ENCODE measurements around the gene NOD1. TPM values are rescaled to one million over a fixed set of nuclear protein-coding genes. Genes with fewer than 3 reads are reported as not detected.
A peak's percentile ranks its signal among the peaks of the same experiment; 100 is the strongest.

The NOD1 gene
- total RNA-seq, 2 donors from 2014 or later: 3.5 to 12.3 TPM

GRCh38 chr7:30470163-30470770 lies 8.3 kb downstream of the NOD1 start:
- intact Hi-C loops (cut with DNase I): no loop called here
- no peaks in the 10 kb centered on the region for H3K9me3 ChIP-seq
- WGBS: 65% methylated on average over 14 of the region's 14 CpGs
- TF ChIP-seq POLR2A (IDR thresholded peaks at IDR 0.05) (no peak), CTCF (IDR thresholded peaks at IDR 0.05) (no peak), POLR2AphosphoS5 (IDR thresholded peaks at IDR 0.05) (no peak)
- H3K4me1 ChIP-seq (replicated peaks): peaks cover 5% of the 10 kb centered on the region
- no peaks in the 10 kb centered on the region for H3K36me3 ChIP-seq
- peak overlapping the region; percentile 33 to 59 for H3K27ac ChIP-seq
- H3K27me3 ChIP-seq (replicated peaks; ENCODE audit: insufficient read depth): no peaks in the 10 kb centered on the region
- no peak overlapping the region for H3K4me3 ChIP-seq
- no peak for DNase-seq (ENCODE audit: low spot score)

- Histone ChIP-seq H3K27ac (peak overlapping the region; percentile 33 to 59), H3K4me1 (replicated peaks) (peaks cover 5% of the 10 kb centered on the region), H3K36me3 (no peaks in the 10 kb centered on the region), H3K4me3 (no peak overlapping the region), H3K27me3 (replicated peaks; ENCODE audit: insufficient read depth) (no peaks in the 10 kb centered on the region), H3K9me3 (no peaks in the 10 kb centered on the region)
- no peak for DNase-seq (ENCODE audit: low spot score)
- peak; percentile 22 for TF ChIP-seq POLR2AphosphoS5 (IDR thresholded peaks at IDR 0.05)
- no peak for TF ChIP-seq POLR2A (IDR thresholded peaks at IDR 0.05)
- peak in 2 of 4 experiments; percentile 22 to 28 for TF ChIP-seq CTCF (IDR thresholded peaks at IDR 0.05)
- intact Hi-C loops (cut with DNase I): loop anchor here (5.0 kb wide), 1 partner anchor 37 kb away; no protein-coding TSS in a partner anchor
- 36% methylated on average over 5 of the region's 5 CpGs for WGBS
Observed at GRCh38 chr7:30469303-30469702, 9.3 kb downstream of the NOD1 start.

- 63% methylated on average over 4 of the region's 4 CpGs for WGBS
- no peak for DNase-seq (ENCODE audit: low spot score)
Observed at GRCh38 chr7:30468791-30469190, 9.8 kb downstream of the NOD1 start.

GRCh38 chr7:30468041-30468440 lies 10.5 kb downstream of the NOD1 start:
- peak overlapping the region in 1 of 2 donors; percentile 16 for H3K27ac ChIP-seq
- no peaks in the 10 kb centered on the region for H3K27me3 ChIP-seq (replicated peaks; ENCODE audit: insufficient read depth)
- intact Hi-C loops (cut with DNase I): loop anchor here (5.0 kb wide), 1 partner anchor 36 kb away; no protein-coding TSS in a partner anchor
- WGBS: 49% methylated on average over 2 of the region's 2 CpGs
- no peak for DNase-seq (ENCODE audit: low spot score)
- H3K4me1 ChIP-seq (replicated peaks): peaks cover 5% of the 10 kb centered on the region
- no peaks in the 10 kb centered on the region for H3K9me3 ChIP-seq
- no peak for TF ChIP-seq POLR2AphosphoS5 (IDR thresholded peaks at IDR 0.05)
- no peak for TF ChIP-seq POLR2A (IDR thresholded peaks at IDR 0.05)
- no peak for TF ChIP-seq CTCF (IDR thresholded peaks at IDR 0.05)
- no peaks in the 10 kb centered on the region for H3K36me3 ChIP-seq
- no peak overlapping the region for H3K4me3 ChIP-seq

More at GRCh38 chr7:30468791-30469190, 9.8 kb downstream of the NOD1 start:
- intact Hi-C loops (cut with DNase I): loop anchor here (5.0 kb wide), 1 partner anchor 36 kb away; no protein-coding TSS in a partner anchor
- TF ChIP-seq CTCF (IDR thresholded peaks at IDR 0.05) (no peak), POLR2A (IDR thresholded peaks at IDR 0.05) (no peak), POLR2AphosphoS5 (IDR thresholded peaks at IDR 0.05) (no peak)
- Histone ChIP-seq H3K4me1 (replicated peaks) (peaks cover 5% of the 10 kb centered on the region), H3K9me3 (no peaks in the 10 kb centered on the region), H3K36me3 (no peaks in the 10 kb centered on the region), H3K4me3 (no peak overlapping the region), H3K27ac (peak overlapping the region; percentile 33 to 59), H3K27me3 (replicated peaks; ENCODE audit: insufficient read depth) (no peaks in the 10 kb centered on the region)

- H3K27ac ChIP-seq: no peak overlapping the region
- DNase-seq (ENCODE audit: low spot score): no peak
- H3K27me3 ChIP-seq (replicated peaks; ENCODE audit: insufficient read depth): no peaks in the 10 kb centered on the region
- no peaks in the 10 kb centered on the region for H3K36me3 ChIP-seq
- no peak overlapping the region for H3K4me3 ChIP-seq
- intact Hi-C loops (cut with DNase I): loop anchor here (5.0 kb wide), 1 partner anchor 35 kb away; no protein-coding TSS in a partner anchor
- 85% methylated on average over 4 of the region's 4 CpGs for WGBS
- H3K4me1 ChIP-seq (replicated peaks): peaks cover 5% of the 10 kb centered on the region
- H3K9me3 ChIP-seq: no peaks in the 10 kb centered on the region
- TF ChIP-seq CTCF (IDR thresholded peaks at IDR 0.05): no peak
- no peak for TF ChIP-seq POLR2A (IDR thresholded peaks at IDR 0.05)
- no peak for TF ChIP-seq POLR2AphosphoS5 (IDR thresholded peaks at IDR 0.05)
Observed at GRCh38 chr7:30467271-30467670, 11.3 kb downstream of the NOD1 start.

Data from prostate gland (tissue), 2 donors.